Measurements from ENCODE around the gene DDR2.

The DDR2 gene

GRCh38 chr1:162704673-162705424, 72.6 kb downstream of the DDR2 start:
- no peak for ATAC-seq (ENCODE audit: insufficient read depth, low read depth)
- DNase-seq = no peak
- H3K4me3 ChIP-seq (ENCODE audit: low read depth in 1 of 2, low read length in 2 of 2) = no peak overlapping the region
- H3K9me3 ChIP-seq (ENCODE audit: insufficient read depth, low read length, severe bottlenecking) = no peaks in the 10 kb centered on the region
- no peak overlapping the region for H3K9ac ChIP-seq (ENCODE audit: low read depth, low read length)
- H4K20me1 ChIP-seq (ENCODE audit: insufficient read depth, low read length) = no peaks in the 10 kb centered on the region
- H3K4me1 ChIP-seq (ENCODE audit: insufficient read depth, low read length) = no peaks in the 10 kb centered on the region
- TF ChIP-seq EZH2 (IDR thresholded peaks at IDR 0.05; ENCODE audit: borderline replicate concordance, low read depth, low read length, severe bottlenecking) (no peak), CTCF (IDR thresholded peaks at IDR 0.05; ENCODE audit: borderline replicate concordance, extremely low read depth, low read length, poor library complexity, severe bottlenecking) (no peak)
- H3K4me2 ChIP-seq (ENCODE audit: insufficient read depth, low read length) = no peak overlapping the region
- H3K27ac ChIP-seq (ENCODE audit: low read length) = no peak overlapping the region
- H3K27me3 ChIP-seq (ENCODE audit: insufficient read depth, low read length, poor library complexity) = no peaks in the 10 kb centered on the region
- no peak overlapping the region for H2AFZ ChIP-seq (ENCODE audit: low read depth, low read length)
- no peaks in the 10 kb centered on the region for H3K36me3 ChIP-seq (ENCODE audit: insufficient read depth, low read length)
- H3K79me2 ChIP-seq (ENCODE audit: insufficient read depth, low read length) = no peaks in the 10 kb centered on the region

GRCh38 chr1:162706003-162706402, 73.7 kb downstream of the DDR2 start:
- Histone ChIP-seq H4K20me1 (ENCODE audit: insufficient read depth, low read length) (no peaks in the 10 kb centered on the region), H3K79me2 (ENCODE audit: insufficient read depth, low read length) (no peaks in the 10 kb centered on the region), H3K9ac (ENCODE audit: low read depth, low read length) (no peak overlapping the region), H2AFZ (ENCODE audit: low read depth, low read length) (no peak overlapping the region), H3K4me3 (ENCODE audit: low read depth in 1 of 2, low read length in 2 of 2) (no peak overlapping the region), H3K27me3 (ENCODE audit: insufficient read depth, low read length, poor library complexity) (no peaks in the 10 kb centered on the region), H3K4me1 (ENCODE audit: insufficient read depth, low read length) (no peaks in the 10 kb centered on the region), H3K27ac (ENCODE audit: low read length) (no peak overlapping the region), H3K4me2 (ENCODE audit: insufficient read depth, low read length) (no peak overlapping the region), H3K9me3 (ENCODE audit: insufficient read depth, low read length, severe bottlenecking) (no peaks in the 10 kb centered on the region), H3K36me3 (ENCODE audit: insufficient read depth, low read length) (no peaks in the 10 kb centered on the region)
- no peak for TF ChIP-seq CTCF (IDR thresholded peaks at IDR 0.05; ENCODE audit: borderline replicate concordance, extremely low read depth, low read length, poor library complexity, severe bottlenecking)
- TF ChIP-seq EZH2 (IDR thresholded peaks at IDR 0.05; ENCODE audit: borderline replicate concordance, low read depth, low read length, severe bottlenecking) = no peak
- DNase-seq (no peak), ATAC-seq (ENCODE audit: insufficient read depth, low read depth) (no peak)

- ATAC-seq (ENCODE audit: insufficient read depth, low read depth) (no peak), DNase-seq (no peak)
- Histone ChIP-seq H3K27me3 (ENCODE audit: insufficient read depth, low read length, poor library complexity) (no peaks in the 10 kb centered on the region), H3K9me3 (ENCODE audit: insufficient read depth, low read length, severe bottlenecking) (no peaks in the 10 kb centered on the region), H3K4me3 (ENCODE audit: low read depth in 1 of 2, low read length in 2 of 2) (no peak overlapping the region), H3K79me2 (ENCODE audit: insufficient read depth, low read length) (no peaks in the 10 kb centered on the region), H3K4me1 (ENCODE audit: insufficient read depth, low read length) (no peaks in the 10 kb centered on the region), H3K4me2 (ENCODE audit: insufficient read depth, low read length) (no peak overlapping the region), H4K20me1 (ENCODE audit: insufficient read depth, low read length) (no peaks in the 10 kb centered on the region), H3K9ac (ENCODE audit: low read depth, low read length) (no peak overlapping the region), H3K36me3 (ENCODE audit: insufficient read depth, low read length) (no peaks in the 10 kb centered on the region), H2AFZ (ENCODE audit: low read depth, low read length) (no peak overlapping the region), H3K27ac (ENCODE audit: low read length) (no peak overlapping the region)
- TF ChIP-seq EZH2 (IDR thresholded peaks at IDR 0.05; ENCODE audit: borderline replicate concordance, low read depth, low read length, severe bottlenecking) (no peak), CTCF (IDR thresholded peaks at IDR 0.05; ENCODE audit: borderline replicate concordance, extremely low read depth, low read length, poor library complexity, severe bottlenecking) (no peak)
These were observed 74.3 kb downstream of the DDR2 start for GRCh38 chr1:162706606-162707005.

All from DND-41 (cell line).